Measurements from ENCODE around the gene AHNAK.

- peak; percentile 12 for TF ChIP-seq CTCF (IDR thresholded peaks at IDR 0.05)
- TF ChIP-seq EZH2phosphoT487 (IDR thresholded peaks at IDR 0.05), result no peak
These were observed 966 bp downstream of the AHNAK start for GRCh38 chr11:62545437-62546243.
